GM08714 (cell line): ENCODE data around the gene CTNNA2.

Source experiments
- H3K4me3 ChIP-seq: fragments of 200-500 bp; sonication (Bioruptor generic); 2 replicates; pipeline ENCODE4 v1.5.1; 2014; ENCODE audit warnings: mild to moderate bottlenecking, low read length, inconsistent platforms
- ZNF274 ChIP-seq: IDR thresholded peaks from 2 replicates; pipeline ENCODE4 v1.6.1; 2012; ENCODE audit warnings: mild to moderate bottlenecking, low read depth, low read length

Gene CTNNA2

DNA sequence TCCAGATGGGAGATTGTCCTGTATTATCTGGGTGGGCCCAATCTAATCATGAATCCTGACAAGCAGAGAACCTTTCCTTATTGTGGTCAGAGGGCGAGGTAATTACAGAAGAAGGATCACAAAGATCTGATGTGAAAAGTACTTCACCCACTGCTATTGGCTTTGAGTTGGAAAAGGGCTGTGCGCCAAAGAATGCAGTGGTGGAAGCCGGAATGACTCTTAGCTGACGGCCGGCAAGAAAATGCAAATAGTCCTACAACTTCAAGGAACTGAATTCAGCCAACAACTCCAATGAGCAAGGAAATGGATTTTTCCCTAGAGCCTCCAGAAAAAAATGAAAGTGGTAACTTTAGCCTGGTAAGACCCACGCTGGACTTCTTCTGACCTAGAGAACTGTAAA is 67.3 kb downstream of the CTNNA2 start:
- no peak for TF ChIP-seq ZNF274
- H3K4me3 ChIP-seq: no peak overlapping the region

GRCh38 chr2:79585701-79586433 is 73.0 kb downstream of the CTNNA2 start:
- no peak for TF ChIP-seq ZNF274
- H3K4me3 ChIP-seq: no peak overlapping the region

GRCh38 chr2:79591281-79591680 is 78.4 kb downstream of the CTNNA2 start:
- TF ChIP-seq ZNF274: no peak
- no peak overlapping the region for H3K4me3 ChIP-seq

DNA sequence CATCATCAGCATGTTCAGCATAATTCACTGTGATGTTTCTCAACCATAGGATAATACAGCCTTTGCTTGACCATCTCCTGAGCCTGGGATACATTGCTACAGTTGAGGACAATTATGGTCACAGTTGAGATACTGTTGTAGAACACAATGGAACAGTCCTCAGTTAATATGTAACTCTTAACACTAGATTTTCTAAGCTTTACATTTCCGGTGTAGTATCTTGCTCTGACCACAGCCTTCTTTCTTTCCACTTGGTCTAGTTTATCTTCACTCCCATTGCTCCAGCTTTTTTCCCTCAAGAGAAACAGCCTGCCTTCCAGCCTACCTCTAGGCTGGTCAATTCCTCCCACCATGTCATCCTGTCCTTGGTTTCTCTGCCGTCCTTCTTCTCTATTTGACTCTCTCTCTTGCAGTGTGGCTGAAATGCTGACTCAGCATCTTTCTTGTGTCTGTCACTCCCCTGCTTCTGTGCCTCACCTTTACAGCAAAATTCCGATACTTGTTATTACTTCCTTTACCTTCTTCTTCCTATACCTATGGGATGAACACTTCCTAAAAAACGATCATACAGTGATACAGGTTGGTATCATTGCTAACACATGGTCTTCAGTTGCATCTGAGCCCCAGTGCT is 80.5 kb downstream of the CTNNA2 start:
- H3K4me3 ChIP-seq: no peak overlapping the region
- TF ChIP-seq ZNF274: no peak

GRCh38 chr2:79596403-79596802 is 83.6 kb downstream of the CTNNA2 start:
- TF ChIP-seq ZNF274: no peak
- H3K4me3 ChIP-seq: no peak overlapping the region

- no peak for TF ChIP-seq ZNF274
- no peak overlapping the region for H3K4me3 ChIP-seq
Observed at GRCh38 chr2:79604748-79605147, 91.9 kb downstream of the CTNNA2 start.

GRCh38 chr2:79611448-79612016 is 98.7 kb downstream of the CTNNA2 start:
- no peak for TF ChIP-seq ZNF274
- no peak overlapping the region for H3K4me3 ChIP-seq

DNA sequence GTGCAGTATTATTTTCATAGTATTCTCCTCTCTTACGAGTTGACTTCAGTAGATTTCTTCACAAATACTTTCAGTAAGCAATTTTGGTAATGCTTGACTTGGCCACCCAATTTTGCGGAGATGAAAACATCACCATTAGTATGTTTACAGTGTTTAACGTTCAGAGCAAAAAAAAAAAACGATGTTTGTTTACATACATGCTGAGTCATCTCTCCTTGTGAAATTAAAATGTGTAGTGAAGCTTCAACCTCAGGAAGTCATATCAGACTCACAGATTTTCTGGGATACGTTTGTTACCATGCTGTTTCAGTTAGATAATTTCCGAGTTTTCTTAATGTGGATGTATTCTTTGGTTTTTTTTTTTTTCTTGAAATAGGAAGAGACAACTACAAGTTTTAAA is 100.1 kb downstream of the CTNNA2 start:
- no peak overlapping the region for H3K4me3 ChIP-seq
- TF ChIP-seq ZNF274: no peak

DNA sequence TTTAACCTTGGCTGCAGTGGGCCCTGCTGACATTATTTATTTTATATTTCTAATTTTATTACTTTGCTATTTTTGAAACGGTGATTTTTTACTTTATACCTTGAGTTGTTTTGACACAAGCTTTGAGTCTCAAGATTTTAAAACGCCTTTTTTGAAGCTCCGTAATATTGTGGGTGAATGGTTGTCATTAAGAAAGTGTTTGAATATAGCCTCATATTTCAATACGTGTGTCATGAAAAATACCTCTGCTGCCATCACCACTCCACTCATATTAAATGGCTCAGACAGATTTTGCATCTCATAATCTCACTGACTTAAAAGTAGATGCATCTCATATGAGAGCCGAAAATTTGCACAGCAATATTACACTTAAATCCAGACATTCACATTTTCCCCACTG is 106.6 kb downstream of the CTNNA2 start:
- no peak overlapping the region for H3K4me3 ChIP-seq
- no peak for TF ChIP-seq ZNF274

DNA sequence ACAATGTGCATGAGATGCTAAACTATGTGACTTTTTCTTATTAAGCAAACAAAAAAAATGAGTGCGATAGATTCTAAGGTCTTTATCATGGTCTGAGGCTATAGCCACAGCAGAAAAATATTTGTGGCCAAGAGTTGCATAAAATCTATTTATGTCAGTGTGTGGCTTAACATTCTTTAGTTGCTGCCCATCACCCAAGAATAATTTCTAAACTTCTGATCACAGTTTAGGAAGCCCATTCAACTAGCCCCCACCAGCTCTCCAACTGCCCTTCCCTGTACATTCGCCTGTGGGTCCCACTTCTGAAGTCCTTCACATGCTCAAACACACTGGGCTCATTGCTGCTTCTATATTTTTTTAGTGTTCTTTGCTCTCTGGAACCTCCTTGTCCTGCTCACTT is 107.1 kb downstream of the CTNNA2 start:
- H3K4me3 ChIP-seq: no peak overlapping the region
- no peak for TF ChIP-seq ZNF274

- no peak overlapping the region for H3K4me3 ChIP-seq
- no peak for TF ChIP-seq ZNF274
Observed at GRCh38 chr2:79620679-79621078, 107.8 kb downstream of the CTNNA2 start.

DNA sequence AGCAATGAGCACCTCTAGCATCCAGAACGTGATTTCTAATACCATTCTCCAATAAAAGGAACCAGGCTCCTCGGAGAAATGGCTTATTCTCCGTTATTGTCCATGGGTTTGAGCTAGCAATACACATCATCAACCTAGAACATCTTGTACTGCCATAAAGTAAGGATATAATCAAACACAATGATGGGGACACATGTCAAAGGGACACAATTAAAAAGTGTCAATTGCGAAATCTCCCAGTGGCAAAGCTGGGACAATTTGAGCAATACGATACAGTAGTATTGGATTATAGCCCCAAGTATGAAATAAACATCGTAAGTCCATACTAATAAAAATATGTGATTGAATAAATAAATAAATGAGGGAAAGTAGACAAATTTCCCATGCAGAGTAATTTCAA is 108.4 kb downstream of the CTNNA2 start:
- no peak for TF ChIP-seq ZNF274
- no peak overlapping the region for H3K4me3 ChIP-seq

DNA sequence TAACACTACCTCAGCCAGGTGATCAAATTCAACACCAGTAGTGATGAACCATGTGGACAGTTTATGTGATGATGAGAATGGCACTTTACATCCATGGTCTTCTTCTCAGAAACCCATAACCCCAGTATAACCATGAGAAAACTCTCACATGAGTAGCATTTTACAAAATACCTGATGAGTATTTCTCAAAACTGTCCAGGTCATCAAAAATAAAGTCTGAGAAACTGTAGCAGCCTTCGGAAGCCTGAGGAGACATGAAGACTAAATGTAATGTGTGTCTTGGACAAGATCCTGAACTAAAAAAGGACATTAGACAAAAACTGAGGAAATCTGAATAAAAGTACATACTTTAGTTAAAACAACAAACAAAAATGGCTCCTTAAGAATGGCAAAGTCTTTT is 108.9 kb downstream of the CTNNA2 start:
- no peak for TF ChIP-seq ZNF274
- no peak overlapping the region for H3K4me3 ChIP-seq

- TF ChIP-seq ZNF274: no peak
- no peak overlapping the region for H3K4me3 ChIP-seq
Observed at GRCh38 chr2:79622508-79622907, 109.7 kb downstream of the CTNNA2 start.

DNA sequence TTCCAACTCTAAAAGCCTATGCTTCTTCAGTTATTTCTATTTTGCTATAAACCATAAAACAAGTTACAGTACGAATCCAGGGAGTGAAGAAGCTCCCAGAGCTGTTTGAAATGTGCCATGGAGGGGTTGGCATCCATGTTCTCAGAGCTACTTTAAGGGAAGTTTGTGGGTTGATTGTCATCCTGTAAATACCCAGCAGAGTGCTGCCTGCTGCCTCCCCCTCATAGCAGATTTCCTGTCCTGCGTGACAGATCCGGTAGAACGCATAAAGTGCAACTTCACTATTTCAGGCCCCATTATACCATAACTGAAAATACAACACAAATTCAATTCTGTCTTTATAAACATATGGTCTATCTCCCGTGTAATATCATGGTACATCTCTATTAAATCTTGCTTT is 114.4 kb downstream of the CTNNA2 start:
- no peak for TF ChIP-seq ZNF274
- H3K4me3 ChIP-seq: no peak overlapping the region
